ENCODE data around the gene CCDC13. TPM values are rescaled to one million over a fixed set of nuclear protein-coding genes. Genes with fewer than 3 reads are reported as not detected.

The CCDC13 gene
- total and polyA plus RNA-seq, 2 of the 13 experiments (the other 11 are each of a cell fraction or from before 2014, with no cell fraction given) = 0.22 to 0.51 TPM

DNA sequence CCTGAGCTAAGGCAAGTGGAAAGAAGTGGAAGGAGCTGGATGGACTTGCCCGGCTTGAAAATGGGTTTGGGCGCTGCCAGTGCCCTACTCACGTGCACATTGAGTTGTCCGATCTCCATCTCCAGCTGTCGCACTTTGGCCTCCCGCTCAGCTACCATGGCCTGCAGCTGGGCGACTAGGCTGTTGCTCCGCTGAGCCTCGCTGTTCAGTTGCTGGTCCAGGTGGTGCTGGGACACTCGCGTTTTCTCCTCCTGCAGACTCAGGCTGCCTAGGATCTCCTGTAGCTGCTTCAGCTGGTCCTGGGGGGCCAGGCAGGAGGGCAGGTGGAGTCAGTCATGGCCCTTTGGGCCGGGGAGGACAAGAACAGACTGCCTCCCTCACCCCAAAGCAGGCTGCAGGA lies 37.4 kb downstream of the CCDC13 start:
- no peak overlapping the region for H3K27ac ChIP-seq (ENCODE audit: extremely low read length, insufficient read depth, low read length)
- H3K4me1 ChIP-seq (ENCODE audit: insufficient read depth, low read length) = peaks cover 66% of the 10 kb centered on the region
- intact Hi-C loops (cut with micrococcal nuclease; ENCODE audit: unreplicated experiment) = no loop called here
- H3K27me3 ChIP-seq (ENCODE audit: control insufficient read depth in 1 of 2, insufficient read depth in 2 of 2, low read length in 2 of 2) = no peaks in the 10 kb centered on the region
- ATAC-seq = no peak
- DNase-seq (ENCODE audit: low spot score) = no peak
- 90% methylated on average over 11 of the region's 12 CpGs for WGBS (ENCODE audit: low lambda C conversion rate)
- no peaks in the 10 kb centered on the region for H4K20me1 ChIP-seq (ENCODE audit: insufficient read depth, low read length)
- H3K4me3 ChIP-seq (replicated peaks in 1 of 3; ENCODE audit: insufficient read depth in 1 of 3, low read depth in 2 of 3, low read length in 3 of 3) = no peak overlapping the region
- H3K9ac ChIP-seq (ENCODE audit: insufficient read depth, low read depth, low read length) = no peak overlapping the region
- no peaks in the 10 kb centered on the region for H3K79me2 ChIP-seq (ENCODE audit: insufficient read depth, low read length)
- no peak overlapping the region for H3K4me2 ChIP-seq (ENCODE audit: low read depth, low read length)
- in situ Hi-C loops (cut with HindIII; ENCODE audit: extremely low pct_ligation_motif_present, low pct_unique_long_range_greater_than_20kb) = no loop called here
- TF ChIP-seq GZF1 (CRISPR knock-in tag; IDR thresholded peaks at IDR 0.05) = no peak
- no peak for TF ChIP-seq ZNF569 (CRISPR knock-in tag; IDR thresholded peaks at IDR 0.05; ENCODE audit: borderline replicate concordance)
- TF ChIP-seq ZNF205 (CRISPR knock-in tag; IDR thresholded peaks at IDR 0.05) = no peak
- TF ChIP-seq, protein P1, sequence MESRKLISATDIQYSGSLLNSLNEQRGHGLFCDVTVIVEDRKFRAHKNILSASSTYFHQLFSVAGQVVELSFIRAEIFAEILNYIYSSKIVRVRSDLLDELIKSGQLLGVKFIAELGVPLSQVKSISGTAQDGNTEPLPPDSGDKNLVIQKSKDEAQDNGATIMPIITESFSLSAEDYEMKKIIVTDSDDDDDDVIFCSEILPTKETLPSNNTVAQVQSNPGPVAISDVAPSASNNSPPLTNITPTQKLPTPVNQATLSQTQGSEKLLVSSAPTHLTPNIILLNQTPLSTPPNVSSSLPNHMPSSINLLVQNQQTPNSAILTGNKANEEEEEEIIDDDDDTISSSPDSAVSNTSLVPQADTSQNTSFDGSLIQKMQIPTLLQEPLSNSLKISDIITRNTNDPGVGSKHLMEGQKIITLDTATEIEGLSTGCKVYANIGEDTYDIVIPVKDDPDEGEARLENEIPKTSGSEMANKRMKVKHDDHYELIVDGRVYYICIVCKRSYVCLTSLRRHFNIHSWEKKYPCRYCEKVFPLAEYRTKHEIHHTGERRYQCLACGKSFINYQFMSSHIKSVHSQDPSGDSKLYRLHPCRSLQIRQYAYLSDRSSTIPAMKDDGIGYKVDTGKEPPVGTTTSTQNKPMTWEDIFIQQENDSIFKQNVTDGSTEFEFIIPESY (CRISPR knock-in tag; IDR thresholded peaks at IDR 0.05) = peak; percentile 51; the same call in 1 of the 2 replicates
- TF ChIP-seq ZNF768 (CRISPR knock-in tag; IDR thresholded peaks at IDR 0.05) = peak; percentile 43; the same call in 1 of the 2 replicates
- peak; percentile 30; the same call in 1 of the 2 replicates for TF ChIP-seq ZBTB38 (CRISPR knock-in tag; IDR thresholded peaks at IDR 0.05)
- no peak for TF ChIP-seq CHCHD3 (CRISPR knock-in tag; IDR thresholded peaks at IDR 0.05)
- no peak for TF ChIP-seq HMG20B (CRISPR knock-in tag; conservative IDR thresholded peaks at IDR 0.05)
- FAIRE-seq = no peak
- no peaks in the 10 kb centered on the region for H3K9me3 ChIP-seq (ENCODE audit: low read length)
- BruUV-seq (replicated peaks) = no TSS peak
- POLR2A ChIA-PET = no interaction called here
- CTCF ChIA-PET (ENCODE audit: low intra/inter-chr PET ratio, low total read pairs) = no interaction called here
- no peak overlapping the region for H2AFZ ChIP-seq (ENCODE audit: low read length)
- H3K36me3 ChIP-seq (replicated peaks in 1 of 2; ENCODE audit: control insufficient read depth in 1 of 2, insufficient read depth in 2 of 2, low read length in 2 of 2) = no peaks in the 10 kb centered on the region

DNA sequence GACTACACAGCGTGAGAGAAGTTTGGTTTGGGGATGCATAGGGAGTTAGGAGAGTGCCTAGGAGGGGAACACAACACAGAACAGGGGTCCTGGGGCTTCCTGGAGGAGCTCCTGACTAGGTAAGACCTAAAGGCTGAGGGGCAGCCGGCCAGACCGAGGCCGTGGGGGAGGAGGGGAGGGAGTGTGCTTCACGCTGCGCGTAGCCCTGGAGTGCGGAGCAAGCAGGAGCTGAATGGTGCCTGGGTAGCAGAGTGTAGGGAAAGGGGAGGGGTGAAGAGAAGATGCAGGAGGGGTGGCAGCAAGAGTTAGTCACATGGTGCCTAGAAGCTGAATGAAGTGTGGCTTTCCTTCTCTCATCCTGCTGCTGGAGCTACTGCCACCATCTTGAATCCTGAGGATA lies 38.0 kb downstream of the CCDC13 start:
- TF ChIP-seq, protein P2, sequence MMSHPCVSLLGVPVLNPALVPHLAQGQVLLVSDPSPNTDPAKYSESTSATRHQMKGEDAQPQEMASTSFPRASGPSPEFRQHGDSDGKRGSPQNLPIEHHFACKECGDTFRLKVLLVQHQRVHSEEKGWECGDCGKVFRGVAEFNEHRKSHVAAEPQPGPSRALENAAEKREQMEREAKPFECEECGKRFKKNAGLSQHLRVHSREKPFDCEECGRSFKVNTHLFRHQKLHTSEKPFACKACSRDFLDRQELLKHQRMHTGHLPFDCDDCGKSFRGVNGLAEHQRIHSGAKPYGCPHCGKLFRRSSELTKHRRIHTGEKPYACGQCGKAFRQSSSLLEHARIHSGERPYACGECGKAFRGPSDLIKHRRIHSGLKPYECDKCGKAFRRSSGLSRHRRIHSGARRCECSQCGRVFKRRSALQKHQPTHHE (CRISPR knock-in tag; IDR thresholded peaks at IDR 0.05; ENCODE audit: borderline replicate concordance) = no peak
- TF ChIP-seq, protein P3, sequence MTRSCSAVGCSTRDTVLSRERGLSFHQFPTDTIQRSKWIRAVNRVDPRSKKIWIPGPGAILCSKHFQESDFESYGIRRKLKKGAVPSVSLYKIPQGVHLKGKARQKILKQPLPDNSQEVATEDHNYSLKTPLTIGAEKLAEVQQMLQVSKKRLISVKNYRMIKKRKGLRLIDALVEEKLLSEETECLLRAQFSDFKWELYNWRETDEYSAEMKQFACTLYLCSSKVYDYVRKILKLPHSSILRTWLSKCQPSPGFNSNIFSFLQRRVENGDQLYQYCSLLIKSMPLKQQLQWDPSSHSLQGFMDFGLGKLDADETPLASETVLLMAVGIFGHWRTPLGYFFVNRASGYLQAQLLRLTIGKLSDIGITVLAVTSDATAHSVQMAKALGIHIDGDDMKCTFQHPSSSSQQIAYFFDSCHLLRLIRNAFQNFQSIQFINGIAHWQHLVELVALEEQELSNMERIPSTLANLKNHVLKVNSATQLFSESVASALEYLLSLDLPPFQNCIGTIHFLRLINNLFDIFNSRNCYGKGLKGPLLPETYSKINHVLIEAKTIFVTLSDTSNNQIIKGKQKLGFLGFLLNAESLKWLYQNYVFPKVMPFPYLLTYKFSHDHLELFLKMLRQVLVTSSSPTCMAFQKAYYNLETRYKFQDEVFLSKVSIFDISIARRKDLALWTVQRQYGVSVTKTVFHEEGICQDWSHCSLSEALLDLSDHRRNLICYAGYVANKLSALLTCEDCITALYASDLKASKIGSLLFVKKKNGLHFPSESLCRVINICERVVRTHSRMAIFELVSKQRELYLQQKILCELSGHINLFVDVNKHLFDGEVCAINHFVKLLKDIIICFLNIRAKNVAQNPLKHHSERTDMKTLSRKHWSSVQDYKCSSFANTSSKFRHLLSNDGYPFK (CRISPR knock-in tag; IDR thresholded peaks at IDR 0.05; ENCODE audit: borderline replicate concordance) = no peak
- TF ChIP-seq ZNF878 (CRISPR knock-in tag; IDR thresholded peaks at IDR 0.05) (no peak), ZMYM3 (CRISPR knock-in tag; IDR thresholded peaks at IDR 0.05) (0 out of 2 replicates have a peak, but pooled peaks have one; percentile 4), KDM5A (IDR thresholded peaks at IDR 0.05; ENCODE audit: borderline replicate concordance, low read length) (no peak), TGIF2 (CRISPR knock-in tag; IDR thresholded peaks at IDR 0.05) (no peak)
- BruUV-seq (replicated peaks) = no TSS peak
- Histone ChIP-seq H4K20me1 (ENCODE audit: insufficient read depth, low read length) (no peaks in the 10 kb centered on the region), H3K4me2 (ENCODE audit: low read depth, low read length) (no peak overlapping the region), H3K4me3 (replicated peaks in 1 of 3; ENCODE audit: insufficient read depth in 1 of 3, low read depth in 2 of 3, low read length in 3 of 3) (no peak overlapping the region), H3K9ac (ENCODE audit: insufficient read depth, low read depth, low read length) (no peak overlapping the region), H3K4me1 (ENCODE audit: insufficient read depth, low read length) (peaks cover 68% of the 10 kb centered on the region), H2AFZ (ENCODE audit: low read length) (no peak overlapping the region), H3K27ac (ENCODE audit: extremely low read length, insufficient read depth, low read length) (no peak overlapping the region), H3K79me2 (ENCODE audit: insufficient read depth, low read length) (no peaks in the 10 kb centered on the region), H3K36me3 (replicated peaks in 1 of 2; ENCODE audit: control insufficient read depth in 1 of 2, insufficient read depth in 2 of 2, low read length in 2 of 2) (no peaks in the 10 kb centered on the region), H3K9me3 (ENCODE audit: low read length) (no peaks in the 10 kb centered on the region), H3K27me3 (ENCODE audit: control insufficient read depth in 1 of 2, insufficient read depth in 2 of 2, low read length in 2 of 2) (no peaks in the 10 kb centered on the region)
- in situ Hi-C loops (cut with HindIII; ENCODE audit: extremely low pct_ligation_motif_present, low pct_unique_long_range_greater_than_20kb) = no loop called here
- intact Hi-C loops (cut with micrococcal nuclease; ENCODE audit: unreplicated experiment) = no loop called here
- ATAC-seq = no peak
- no peak for FAIRE-seq
- ChIA-PET CTCF (ENCODE audit: low intra/inter-chr PET ratio, low total read pairs) (no interaction called here), POLR2A (no interaction called here)
- 96% methylated on average over 8 of the region's 8 CpGs for WGBS (ENCODE audit: low lambda C conversion rate)
- DNase-seq (ENCODE audit: low spot score) = no peak

All from HepG2 (cell line).